ENCODE data around the gene CNGA4. TPM values are rescaled to one million over a fixed set of nuclear protein-coding genes. Genes with fewer than 3 reads are reported as not detected.
A peak's percentile ranks its signal among the peaks of the same experiment; 100 is the strongest.

CNGA4 gene
- total RNA-seq, 1 donor from 2014 or later = not detected

DNA sequence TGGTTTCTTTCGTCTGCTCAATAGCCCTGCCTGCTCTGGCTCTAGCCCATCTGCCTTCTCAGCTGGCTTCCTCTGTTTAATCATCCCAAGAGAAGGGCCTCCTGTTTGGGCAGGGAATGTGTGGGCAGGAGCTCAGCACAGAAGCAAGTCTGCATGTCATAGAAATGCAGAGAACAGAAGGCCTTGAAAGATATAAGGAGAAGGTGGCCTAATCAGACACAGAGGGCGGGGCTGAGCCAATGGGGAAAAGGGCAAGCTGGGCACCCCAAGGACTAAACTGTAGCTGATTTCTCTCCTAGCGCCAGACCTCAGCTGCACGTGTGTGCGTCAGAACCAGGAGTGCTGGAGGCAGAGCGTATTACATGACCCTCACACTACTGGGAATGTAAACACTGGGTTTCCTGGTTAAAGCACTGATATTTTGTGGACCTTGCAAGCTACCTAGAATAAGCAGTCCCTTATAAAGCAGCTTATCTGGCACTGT lies 13.1 kb downstream of the CNGA4 start:
- no peaks in the 10 kb centered on the region for H3K4me1 ChIP-seq
- H3K27me3 ChIP-seq = peaks cover 4% of the 10 kb centered on the region
- no peak overlapping the region for H3K27ac ChIP-seq
- DNase-seq (no peak), ATAC-seq (peak; percentile 39)
- TF ChIP-seq, protein P1, sequence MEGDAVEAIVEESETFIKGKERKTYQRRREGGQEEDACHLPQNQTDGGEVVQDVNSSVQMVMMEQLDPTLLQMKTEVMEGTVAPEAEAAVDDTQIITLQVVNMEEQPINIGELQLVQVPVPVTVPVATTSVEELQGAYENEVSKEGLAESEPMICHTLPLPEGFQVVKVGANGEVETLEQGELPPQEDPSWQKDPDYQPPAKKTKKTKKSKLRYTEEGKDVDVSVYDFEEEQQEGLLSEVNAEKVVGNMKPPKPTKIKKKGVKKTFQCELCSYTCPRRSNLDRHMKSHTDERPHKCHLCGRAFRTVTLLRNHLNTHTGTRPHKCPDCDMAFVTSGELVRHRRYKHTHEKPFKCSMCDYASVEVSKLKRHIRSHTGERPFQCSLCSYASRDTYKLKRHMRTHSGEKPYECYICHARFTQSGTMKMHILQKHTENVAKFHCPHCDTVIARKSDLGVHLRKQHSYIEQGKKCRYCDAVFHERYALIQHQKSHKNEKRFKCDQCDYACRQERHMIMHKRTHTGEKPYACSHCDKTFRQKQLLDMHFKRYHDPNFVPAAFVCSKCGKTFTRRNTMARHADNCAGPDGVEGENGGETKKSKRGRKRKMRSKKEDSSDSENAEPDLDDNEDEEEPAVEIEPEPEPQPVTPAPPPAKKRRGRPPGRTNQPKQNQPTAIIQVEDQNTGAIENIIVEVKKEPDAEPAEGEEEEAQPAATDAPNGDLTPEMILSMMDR (IDR thresholded peaks at IDR 0.05) = no peak
- no peaks in the 10 kb centered on the region for H3K9me3 ChIP-seq
- H3K4me3 ChIP-seq = no peak overlapping the region
- H3K36me3 ChIP-seq = no peaks in the 10 kb centered on the region
- intact Hi-C loops (cut with DNase I) = no loop called here

DNA sequence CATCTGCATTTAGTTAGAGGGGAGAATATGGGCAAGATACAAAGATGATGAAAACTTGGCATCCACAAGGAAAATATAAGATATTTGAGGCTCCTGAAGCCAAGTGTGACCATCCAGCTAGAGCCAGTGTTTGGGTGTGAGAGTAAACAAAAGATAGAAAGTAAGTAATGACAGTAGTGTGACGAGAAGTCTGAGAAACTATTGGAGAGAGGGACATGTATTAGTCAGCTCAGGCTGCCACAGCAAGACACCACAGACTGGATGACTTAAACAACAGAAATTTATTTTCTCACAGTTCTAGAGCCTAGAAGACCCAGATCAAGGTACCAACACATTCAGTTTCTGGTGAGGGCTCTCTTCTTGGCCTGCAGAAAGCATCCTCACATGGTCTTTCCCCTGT lies 14.3 kb downstream of the CNGA4 start:
- Histone ChIP-seq H3K27me3 (peaks cover 16% of the 10 kb centered on the region), H3K4me3 (no peak overlapping the region), H3K27ac (no peak overlapping the region), H3K36me3 (no peaks in the 10 kb centered on the region), H3K9me3 (no peaks in the 10 kb centered on the region), H3K4me1 (no peaks in the 10 kb centered on the region)
- no peak for DNase-seq
- intact Hi-C loops (cut with DNase I) = no loop called here
- TF ChIP-seq, protein P1 (IDR thresholded peaks at IDR 0.05) = no peak
- no peak for ATAC-seq

- DNase-seq (no peak), ATAC-seq (no peak)
- intact Hi-C loops (cut with DNase I) = no loop called here
- Histone ChIP-seq H3K27me3 (peaks cover 40% of the 10 kb centered on the region), H3K4me3 (no peak overlapping the region), H3K4me1 (peaks cover 7% of the 10 kb centered on the region), H3K9me3 (no peaks in the 10 kb centered on the region), H3K27ac (no peak overlapping the region), H3K36me3 (no peaks in the 10 kb centered on the region)
- TF ChIP-seq, protein P1 (IDR thresholded peaks at IDR 0.05) = no peak
Observed at GRCh38 chr11:6258141-6258540, 19.3 kb downstream of the CNGA4 start.

GRCh38 chr11:6258571-6259081 lies 19.7 kb downstream of the CNGA4 start:
- H3K4me3 ChIP-seq = peak overlapping the region; percentile 40
- peaks cover 7% of the 10 kb centered on the region for H3K4me1 ChIP-seq
- peaks cover 40% of the 10 kb centered on the region for H3K27me3 ChIP-seq
- no peak overlapping the region for H3K27ac ChIP-seq
- intact Hi-C loops (cut with DNase I) = no loop called here
- H3K36me3 ChIP-seq = no peaks in the 10 kb centered on the region
- ATAC-seq (peak; percentile 19), DNase-seq (no peak)
- H3K9me3 ChIP-seq = no peaks in the 10 kb centered on the region
- TF ChIP-seq, protein P1 (IDR thresholded peaks at IDR 0.05) = no peak

DNA sequence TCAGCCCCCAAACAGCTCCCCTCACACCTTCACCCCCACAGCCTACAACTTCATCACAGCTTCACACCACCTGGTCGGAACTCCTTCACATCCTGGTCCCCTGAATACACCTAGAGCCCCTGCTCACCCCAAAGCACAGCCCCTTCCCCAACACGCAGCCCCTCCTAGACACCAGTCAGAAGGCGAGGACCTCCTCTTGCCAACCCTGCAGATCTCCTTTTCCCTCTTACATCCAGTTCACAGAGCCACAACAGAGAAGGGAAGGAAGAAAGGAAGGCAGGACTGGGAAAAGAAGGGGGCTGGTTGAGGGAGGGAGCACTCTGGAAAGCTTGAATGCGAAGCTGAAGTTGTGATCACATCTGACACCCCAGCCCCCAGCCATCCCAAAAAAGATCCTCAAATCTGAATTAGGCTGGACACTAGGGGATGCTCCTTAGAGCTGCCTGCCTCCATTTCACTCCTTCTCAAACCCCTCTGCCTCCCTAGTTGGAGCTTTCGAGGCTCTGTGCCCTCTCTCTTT lies 21.4 kb downstream of the CNGA4 start:
- H3K27me3 ChIP-seq = peaks cover 45% of the 10 kb centered on the region

More for the DNA sequence above, 21.4 kb downstream of the CNGA4 start:
- ATAC-seq (no peak), DNase-seq (no peak)
- Histone ChIP-seq H3K27ac (no peak overlapping the region), H3K4me1 (peaks cover 7% of the 10 kb centered on the region), H3K9me3 (no peaks in the 10 kb centered on the region), H3K4me3 (no peak overlapping the region), H3K36me3 (no peaks in the 10 kb centered on the region)
- TF ChIP-seq, protein P1 (IDR thresholded peaks at IDR 0.05) = no peak
- intact Hi-C loops (cut with DNase I) = no loop called here
